Frontal cortex (tissue), 4 donors: ENCODE results near the gene KIAA0513. TPM values are rescaled to one million over a fixed set of nuclear protein-coding genes. Genes with fewer than 3 reads are reported as not detected.
"Not testable (repeated sequence)": the region's sequence is repeated elsewhere in the genome, so short reads cannot be mapped to it uniquely, and the experiment has no call there.

Experiments
- DNase-seq, 2 donors: peaks; one replicate each; pipeline ENCODE4 v3.0.0; 2012; ENCODE audit warnings: low spot score in 2 of 2
- FAIRE-seq: peaks from 2 replicates; lab custom pipeline; 2012; peaks lifted over from hg19 to GRCh38; lab: Jason Lieb, UNC
- total RNA-seq: library from RNA; depleted of rRNA; stranded (reverse); fragments of >200 nt; gene quantifications from one replicate; pipeline ENCODE4 v1.2.3, GENCODE V29; 2014
- donor health status: control.
- donor health status: control.
- donor health status: control.

KIAA0513 gene
- total RNA-seq, 1 donor from 2014 or later = 55.8 TPM

GRCh38 chr16:85026703-85027102 lies 892 bp upstream of the KIAA0513 start:
- DNase-seq (no peak), FAIRE-seq (no peak)

GRCh38 chr16:85027958-85028684 lies 526 bp downstream of the KIAA0513 start:
- FAIRE-seq = no peak
- no peak for DNase-seq

GRCh38 chr16:85028685-85029407 lies 1.3 kb downstream of the KIAA0513 start:
- FAIRE-seq = no peak
- DNase-seq = peak in 1 of 2 donors; percentile 53

GRCh38 chr16:85029408-85029784 lies 1.8 kb downstream of the KIAA0513 start:
- no peak for FAIRE-seq
- no peak for DNase-seq

- FAIRE-seq (no peak), DNase-seq (no peak)
Observed at GRCh38 chr16:85029981-85030401, 2.4 kb downstream of the KIAA0513 start.

GRCh38 chr16:85031451-85031850 lies 3.9 kb downstream of the KIAA0513 start:
- DNase-seq (no peak), FAIRE-seq (no peak)

- FAIRE-seq, DNase-seq: not testable (repeated sequence)
Observed at GRCh38 chr16:85032187-85032586, 4.6 kb downstream of the KIAA0513 start.

- DNase-seq (no peak), FAIRE-seq (no peak)
Observed at GRCh38 chr16:85033171-85033570, 5.6 kb downstream of the KIAA0513 start.

GRCh38 chr16:85034591-85035433 lies 7.2 kb downstream of the KIAA0513 start:
- DNase-seq = no peak
- FAIRE-seq = no peak

GRCh38 chr16:85036236-85037049 lies 8.8 kb downstream of the KIAA0513 start:
- no peak for FAIRE-seq

GRCh38 chr16:85037050-85037410 lies 9.4 kb downstream of the KIAA0513 start:
- FAIRE-seq = no peak
- no peak for DNase-seq

More at GRCh38 chr16:85036236-85037049, 8.8 kb downstream of the KIAA0513 start:
- no peak for DNase-seq

- FAIRE-seq (no peak), DNase-seq (no peak)
Observed at GRCh38 chr16:85037721-85038120, 10.1 kb downstream of the KIAA0513 start.

GRCh38 chr16:85040685-85041084 lies 13.1 kb downstream of the KIAA0513 start:
- no peak for FAIRE-seq
- DNase-seq = no peak

GRCh38 chr16:85041219-85042166 lies 13.9 kb downstream of the KIAA0513 start:
- DNase-seq = no peak
- FAIRE-seq = no peak

GRCh38 chr16:85042167-85042526 lies 14.6 kb downstream of the KIAA0513 start:
- DNase-seq (no peak), FAIRE-seq (no peak)

- DNase-seq (no peak), FAIRE-seq (no peak)
Observed at GRCh38 chr16:85042606-85043005, 15.0 kb downstream of the KIAA0513 start.

- no peak for DNase-seq
- FAIRE-seq = no peak
Observed at GRCh38 chr16:85045077-85045476, 17.5 kb downstream of the KIAA0513 start.

- DNase-seq = no peak
- FAIRE-seq = no peak
Observed at GRCh38 chr16:85045641-85046471, 18.3 kb downstream of the KIAA0513 start.
